SU-DHL-6 (cell line): ENCODE data around the gene APPBP2.

Experiments
- H2AFZ ChIP-seq: fragments of 200-600 bp; sonication (generic); 2 replicates; pipeline ENCODE4 v1.6.1; 2014; ENCODE audit warnings: low read depth, mild to moderate bottlenecking, moderate library complexity, mixed read lengths, antibody characterized with exemption, low read length; ENCODE audit not compliant: severe bottlenecking
- H3F3A ChIP-seq: fragments of 200-600 bp; shearing (Covaris generic); 2 replicates; pipeline ENCODE4 v1.6.0; 2016; ENCODE audit warnings: antibody characterized with exemption, mild to moderate bottlenecking; ENCODE audit not compliant: insufficient read depth
- H3K27ac ChIP-seq: fragments of 200-600 bp; sonication (generic); 2 replicates; pipeline ENCODE4 v1.5.1; 2016; ENCODE audit warnings: low read depth, mild to moderate bottlenecking, low read length, moderate library complexity, mixed read lengths
- H3K27me3 ChIP-seq: fragments of 200-600 bp; sonication (generic), shearing (Covaris generic); 2 replicates; pipeline ENCODE4 v1.6.0; 2014; ENCODE audit warnings: mild to moderate bottlenecking, low read length
- H3K36me3 ChIP-seq: fragments of 200-600 bp; sonication (generic); 2 replicates; pipeline ENCODE4 v1.6.1; 2014; ENCODE audit warnings: mild to moderate bottlenecking, low read length, mixed read lengths
- H3K4me2 ChIP-seq: fragments of 300-600, 200-600 bp; shearing (Covaris generic), sonication (generic); 2 replicates; pipeline ENCODE4 v1.6.0; 2014; ENCODE audit warnings: low read length, low read depth, mild to moderate bottlenecking; ENCODE audit not compliant: poor library complexity, severe bottlenecking
- H3K4me3 ChIP-seq: fragments of 200-600 bp; sonication (generic); 2 replicates; pipeline ENCODE4 v1.5.1; 2014; ENCODE audit warnings: antibody characterized with exemption, low read length, mild to moderate bottlenecking, mixed read lengths; ENCODE audit not compliant: insufficient read depth, poor library complexity, severe bottlenecking
- H3K79me2 ChIP-seq: fragments of 200-600 bp; sonication (generic); 2 replicates; pipeline ENCODE4 v1.6.1; 2014; ENCODE audit warnings: mild to moderate bottlenecking, low read length, moderate library complexity; ENCODE audit not compliant: insufficient read depth
- H3K9ac ChIP-seq: fragments of 200-600 bp; sonication (generic); 2 replicates; pipeline ENCODE4 v1.7.0; 2014; ENCODE audit warnings: mild to moderate bottlenecking, low read length
- H3K9me2 ChIP-seq: fragments of 200-600 bp; sonication (generic); replicated peaks from 2 replicates; pipeline ENCODE4 v1.6.1; 2014; ENCODE audit warnings: low read length; ENCODE audit not compliant: insufficient read depth
- H3K9me3 ChIP-seq: fragments of 200-600 bp; sonication (generic); 2 replicates; pipeline ENCODE4 v1.6.1; 2014; ENCODE audit warnings: low read length, mixed read lengths; ENCODE audit not compliant: insufficient read depth
- H4K20me1 ChIP-seq: fragments of 200-600 bp; sonication (generic); 2 replicates; pipeline ENCODE4 v1.6.1; 2014; ENCODE audit warnings: low read depth, mild to moderate bottlenecking, antibody characterized with exemption, low read length, moderate library complexity, mixed read lengths
- EZH2phosphoT487 ChIP-seq: fragments of 200-600 bp; sonication (generic), shearing (Covaris generic); conservative IDR thresholded peaks from 2 replicates; pipeline ENCODE4 v1.6.1; 2018; ENCODE audit warnings: mild to moderate bottlenecking, antibody characterized with exemption, low read length, moderate library complexity, mixed read lengths
- TF ChIP-seq, protein P1 (sequence below): fragments of 200-600 bp; sonication (generic); IDR thresholded peaks from one replicate; pipeline ENCODE4 v1.5.1; 2017; ENCODE audit warnings: antibody characterized with exemption, mild to moderate bottlenecking, low read length, moderate library complexity; ENCODE audit not compliant: insufficient read depth, poor library complexity, severe bottlenecking

The APPBP2 gene

DNA sequence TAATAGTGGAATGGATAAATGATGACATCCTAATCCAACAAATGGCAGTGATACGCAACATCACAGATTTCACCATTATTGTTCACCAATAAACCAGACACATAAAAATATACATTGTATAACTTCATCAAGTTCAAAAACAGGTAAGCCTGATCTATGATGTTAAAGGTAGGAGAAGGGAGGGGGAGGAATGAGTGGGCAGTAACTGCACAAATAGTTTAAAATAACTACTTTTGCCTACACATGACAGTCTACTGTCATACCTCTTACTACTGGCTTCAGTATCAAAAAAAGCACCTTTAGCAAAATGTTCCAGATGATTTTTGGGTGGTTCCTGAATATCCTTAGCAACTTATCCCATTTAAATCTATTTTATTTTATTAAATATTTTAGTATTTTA, 75.0 kb downstream of the APPBP2 start:
- Histone ChIP-seq H3F3A (no peaks in the 10 kb centered on the region), H3K9ac (no peak overlapping the region), H2AFZ (no peak overlapping the region), H3K4me3 (no peak overlapping the region), H3K79me2 (no peaks in the 10 kb centered on the region), H3K27me3 (no peaks in the 10 kb centered on the region), H4K20me1 (no peaks in the 10 kb centered on the region), H3K9me3 (no peaks in the 10 kb centered on the region), H3K9me2 (no peaks in the 10 kb centered on the region), H3K36me3 (peaks cover 18% of the 10 kb centered on the region; the same call in 1 of the 2 replicates), H3K27ac (no peak overlapping the region), H3K4me2 (no peak overlapping the region)
- TF ChIP-seq, protein P1, sequence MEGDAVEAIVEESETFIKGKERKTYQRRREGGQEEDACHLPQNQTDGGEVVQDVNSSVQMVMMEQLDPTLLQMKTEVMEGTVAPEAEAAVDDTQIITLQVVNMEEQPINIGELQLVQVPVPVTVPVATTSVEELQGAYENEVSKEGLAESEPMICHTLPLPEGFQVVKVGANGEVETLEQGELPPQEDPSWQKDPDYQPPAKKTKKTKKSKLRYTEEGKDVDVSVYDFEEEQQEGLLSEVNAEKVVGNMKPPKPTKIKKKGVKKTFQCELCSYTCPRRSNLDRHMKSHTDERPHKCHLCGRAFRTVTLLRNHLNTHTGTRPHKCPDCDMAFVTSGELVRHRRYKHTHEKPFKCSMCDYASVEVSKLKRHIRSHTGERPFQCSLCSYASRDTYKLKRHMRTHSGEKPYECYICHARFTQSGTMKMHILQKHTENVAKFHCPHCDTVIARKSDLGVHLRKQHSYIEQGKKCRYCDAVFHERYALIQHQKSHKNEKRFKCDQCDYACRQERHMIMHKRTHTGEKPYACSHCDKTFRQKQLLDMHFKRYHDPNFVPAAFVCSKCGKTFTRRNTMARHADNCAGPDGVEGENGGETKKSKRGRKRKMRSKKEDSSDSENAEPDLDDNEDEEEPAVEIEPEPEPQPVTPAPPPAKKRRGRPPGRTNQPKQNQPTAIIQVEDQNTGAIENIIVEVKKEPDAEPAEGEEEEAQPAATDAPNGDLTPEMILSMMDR, result no peak
- TF ChIP-seq EZH2phosphoT487, result no peak

DNA sequence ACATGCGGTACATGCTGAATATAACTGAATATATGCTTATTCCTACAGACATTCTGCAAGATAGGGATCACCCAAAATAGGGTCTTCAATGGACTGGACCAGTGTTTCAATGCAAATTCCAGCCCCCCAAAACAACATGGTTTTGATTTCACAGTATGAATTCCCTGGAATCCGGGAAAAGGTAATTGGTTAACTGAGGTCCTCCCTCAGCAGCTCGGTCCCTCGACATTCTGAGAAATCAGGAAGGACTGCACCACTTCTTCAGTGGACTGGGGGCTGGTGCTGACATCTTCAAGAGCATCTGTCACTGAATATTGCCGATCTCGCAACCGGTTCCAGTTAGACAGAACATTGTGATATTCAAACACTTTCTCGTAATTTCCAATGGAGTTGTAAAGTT, 78.7 kb downstream of the APPBP2 start:
- H3F3A ChIP-seq, result no peaks in the 10 kb centered on the region
- H2AFZ ChIP-seq, result no peak overlapping the region
- no peaks in the 10 kb centered on the region for H3K9me2 ChIP-seq
- H3K27ac ChIP-seq, result no peak overlapping the region
- no peaks in the 10 kb centered on the region for H3K27me3 ChIP-seq
- no peak for TF ChIP-seq EZH2phosphoT487
- TF ChIP-seq, protein P1, result no peak
- no peak overlapping the region for H3K9ac ChIP-seq
- H4K20me1 ChIP-seq, result no peaks in the 10 kb centered on the region
- H3K4me2 ChIP-seq, result no peak overlapping the region
- no peak overlapping the region for H3K4me3 ChIP-seq
- no peaks in the 10 kb centered on the region for H3K9me3 ChIP-seq
- H3K36me3 ChIP-seq, result peaks cover 14% of the 10 kb centered on the region; the same call in 1 of the 2 replicates
- no peaks in the 10 kb centered on the region for H3K79me2 ChIP-seq

DNA sequence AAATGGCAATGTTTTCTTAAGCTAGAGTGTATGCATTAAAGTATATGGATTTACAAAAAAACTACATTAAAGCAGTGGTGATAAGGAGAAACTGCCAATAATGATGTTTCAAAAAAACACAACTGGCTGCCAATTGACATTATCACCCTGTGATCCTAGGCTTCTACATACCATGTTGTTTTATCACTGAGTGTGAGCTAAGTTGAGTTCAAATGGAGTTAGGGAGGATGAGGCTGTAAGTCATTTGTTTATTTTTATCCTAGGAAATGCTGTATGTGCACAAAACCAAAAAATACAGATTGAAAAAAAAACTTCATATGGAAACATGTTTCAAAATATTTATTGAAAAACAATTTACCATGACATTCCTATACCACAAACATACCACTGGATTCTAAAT, 80.9 kb downstream of the APPBP2 start:
- Histone ChIP-seq H3K4me2 (no peak overlapping the region), H3K9me3 (no peaks in the 10 kb centered on the region), H3F3A (no peaks in the 10 kb centered on the region), H4K20me1 (no peaks in the 10 kb centered on the region), H3K36me3 (peaks cover 10% of the 10 kb centered on the region; the same call in 1 of the 2 replicates), H3K27ac (no peak overlapping the region), H3K9me2 (no peaks in the 10 kb centered on the region), H3K9ac (no peak overlapping the region), H3K79me2 (no peaks in the 10 kb centered on the region), H3K4me3 (no peak overlapping the region), H2AFZ (no peak overlapping the region), H3K27me3 (no peaks in the 10 kb centered on the region)
- TF ChIP-seq EZH2phosphoT487, result no peak
- TF ChIP-seq, protein P1, result no peak
